ENCODE results near the gene SNX21.

The SNX21 gene

GRCh38 chr20:45880988-45881788 lies 47.6 kb downstream of the SNX21 start, which contains the start of gene ZSWIM1:
Gene ZSWIM1 (plus strand): TSS chr20:45881227. CDS start chr20:45882593, 1,366 bp downstream.
- TF ChIP-seq, protein P1, sequence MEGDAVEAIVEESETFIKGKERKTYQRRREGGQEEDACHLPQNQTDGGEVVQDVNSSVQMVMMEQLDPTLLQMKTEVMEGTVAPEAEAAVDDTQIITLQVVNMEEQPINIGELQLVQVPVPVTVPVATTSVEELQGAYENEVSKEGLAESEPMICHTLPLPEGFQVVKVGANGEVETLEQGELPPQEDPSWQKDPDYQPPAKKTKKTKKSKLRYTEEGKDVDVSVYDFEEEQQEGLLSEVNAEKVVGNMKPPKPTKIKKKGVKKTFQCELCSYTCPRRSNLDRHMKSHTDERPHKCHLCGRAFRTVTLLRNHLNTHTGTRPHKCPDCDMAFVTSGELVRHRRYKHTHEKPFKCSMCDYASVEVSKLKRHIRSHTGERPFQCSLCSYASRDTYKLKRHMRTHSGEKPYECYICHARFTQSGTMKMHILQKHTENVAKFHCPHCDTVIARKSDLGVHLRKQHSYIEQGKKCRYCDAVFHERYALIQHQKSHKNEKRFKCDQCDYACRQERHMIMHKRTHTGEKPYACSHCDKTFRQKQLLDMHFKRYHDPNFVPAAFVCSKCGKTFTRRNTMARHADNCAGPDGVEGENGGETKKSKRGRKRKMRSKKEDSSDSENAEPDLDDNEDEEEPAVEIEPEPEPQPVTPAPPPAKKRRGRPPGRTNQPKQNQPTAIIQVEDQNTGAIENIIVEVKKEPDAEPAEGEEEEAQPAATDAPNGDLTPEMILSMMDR (IDR thresholded peaks at IDR 0.05; ENCODE audit: control extremely low read depth, extremely low read depth, low read depth, missing control alignments) = no peak
- DNase-seq (ENCODE audit: extremely low spot score) = peak; percentile 98
- POLR2A ChIA-PET = interaction anchor here (0.6 to 1.9 kb wide), 4 partner anchors 9 to 54 kb away, joined by 4 to 11 read pairs (median 4); no protein-coding TSS in a partner anchor
- CTCF ChIA-PET = interaction anchor here (0.6 to 3.5 kb wide), 9 partner anchors 9 to 90 kb away, joined by 3 to 19 read pairs (median 3); partner anchors contain the start of genes CTSA and NEURL2

GRCh38 chr20:45882469-45883099 lies 49.0 kb downstream of the SNX21 start:
- POLR2A ChIA-PET = interaction anchor here (1.9 kb wide), 1 partner anchor 52 kb away, joined by 11 read pairs; no protein-coding TSS in a partner anchor
- no peak for DNase-seq (ENCODE audit: extremely low spot score)
- TF ChIP-seq, protein P1 (IDR thresholded peaks at IDR 0.05; ENCODE audit: control extremely low read depth, extremely low read depth, low read depth, missing control alignments) = no peak
- CTCF ChIA-PET = interaction anchor here (0.9 to 3.5 kb wide), 5 partner anchors 8 to 87 kb away, joined by 3 to 19 read pairs (median 3); partner anchors contain the start of genes CTSA and NEURL2

GRCh38 chr20:45883100-45883469 lies 49.5 kb downstream of the SNX21 start:
- POLR2A ChIA-PET = interaction anchor here (1.9 kb wide), 1 partner anchor 52 kb away, joined by 11 read pairs; no protein-coding TSS in a partner anchor
- TF ChIP-seq, protein P1 (IDR thresholded peaks at IDR 0.05; ENCODE audit: control extremely low read depth, extremely low read depth, low read depth, missing control alignments) = no peak
- CTCF ChIA-PET = interaction anchor here (0.9 to 3.5 kb wide), 4 partner anchors 7 to 15 kb away, joined by 3 to 19 read pairs (median 6); partner anchors contain the start of genes CTSA and NEURL2

DNA sequence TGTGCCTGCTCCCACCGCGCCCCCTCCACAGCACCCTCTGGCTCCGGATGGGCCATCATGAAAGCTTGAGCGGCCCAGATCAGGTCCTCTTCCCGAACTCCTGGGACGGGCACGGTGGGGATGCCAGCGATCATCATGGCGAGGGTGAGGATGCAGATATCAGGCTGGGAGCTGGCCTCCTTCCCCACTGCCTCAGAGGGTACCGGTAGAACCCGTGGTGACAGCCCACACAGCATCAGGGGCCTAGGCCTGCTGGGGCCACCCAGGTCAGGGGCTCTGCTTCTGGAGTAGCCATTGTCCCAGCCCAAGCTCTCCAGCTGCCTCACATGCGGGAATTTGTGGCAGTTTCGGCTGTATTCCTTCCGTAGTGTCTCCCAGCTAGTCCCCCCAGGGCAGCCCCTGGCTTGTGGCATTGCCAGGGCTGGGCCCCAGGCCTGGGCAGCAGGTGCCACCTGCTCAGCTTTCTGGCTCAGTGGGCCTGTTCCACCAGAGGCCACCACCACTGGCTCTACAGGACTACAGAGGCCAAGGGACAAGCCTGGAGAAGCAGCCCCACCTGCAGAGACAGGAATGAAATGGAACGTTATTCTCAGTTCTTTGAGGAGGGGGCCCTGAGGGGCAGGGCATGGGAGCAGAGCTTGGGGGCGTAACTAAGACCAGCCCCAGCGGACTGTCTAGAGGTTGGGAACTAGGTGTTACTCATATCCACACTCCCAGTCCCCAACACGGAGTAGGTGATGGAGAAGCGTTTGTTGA lies 53.2 kb downstream of the SNX21 start:
- DNase-seq (ENCODE audit: extremely low spot score) = no peak
- CTCF ChIA-PET = no interaction called here
- POLR2A ChIA-PET = no interaction called here
- TF ChIP-seq, protein P1 (IDR thresholded peaks at IDR 0.05; ENCODE audit: control extremely low read depth, extremely low read depth, low read depth, missing control alignments) = no peak

More at GRCh38 chr20:45883100-45883469, 49.5 kb downstream of the SNX21 start:
- DNase-seq (ENCODE audit: extremely low spot score) = no peak

- ChIA-PET POLR2A (no interaction called here), CTCF (no interaction called here)
- TF ChIP-seq, protein P1 (IDR thresholded peaks at IDR 0.05; ENCODE audit: control extremely low read depth, extremely low read depth, low read depth, missing control alignments) = no peak
- no peak for DNase-seq (ENCODE audit: extremely low spot score)
Measured at GRCh38 chr20:45887346-45887715, 53.7 kb downstream of the SNX21 start, which contains the start of gene SPATA25. Gene SPATA25 (minus strand): TSS chr20:45887622. CDS start chr20:45887590, 32 bp downstream.

GRCh38 chr20:45888681-45889080 lies 55.1 kb downstream of the SNX21 start:
- no peak for DNase-seq (ENCODE audit: extremely low spot score)
- TF ChIP-seq, protein P1 (IDR thresholded peaks at IDR 0.05; ENCODE audit: control extremely low read depth, extremely low read depth, low read depth, missing control alignments) = no peak
- POLR2A ChIA-PET = no interaction called here
- CTCF ChIA-PET = interaction anchor here (1.1 to 2.9 kb wide), 4 partner anchors 7 to 460 kb away, joined by 3 to 19 read pairs (median 6); partner anchors contain the start of gene ZSWIM1
